DMS153 treated with DMSO at 0.1 percent for 48 hours (cell line): ENCODE data around the gene KLF15.

ENCODE experiments used
- DNase-seq: peaks from one replicate; lab custom pipeline; 2025; ENCODE audit not compliant: unreplicated experiment; lab: John Stamatoyannopoulos, UW

Gene KLF15

GRCh38 chr3:126307591-126308393 is 49.4 kb downstream of the KLF15 start:
- DNase-seq, result no peak

- no peak for DNase-seq
Measured at GRCh38 chr3:126306888-126307482, 50.2 kb downstream of the KLF15 start.

GRCh38 chr3:126306397-126306796 is 50.8 kb downstream of the KLF15 start:
- DNase-seq, result no peak

GRCh38 chr3:126305427-126305826 is 51.8 kb downstream of the KLF15 start:
- no peak for DNase-seq

- DNase-seq, result no peak
Measured at GRCh38 chr3:126304704-126305103, 52.5 kb downstream of the KLF15 start.

- no peak for DNase-seq
Measured at GRCh38 chr3:126304291-126304690, 52.9 kb downstream of the KLF15 start.

GRCh38 chr3:126303272-126303671 is 53.9 kb downstream of the KLF15 start:
- DNase-seq, result no peak

- DNase-seq, result no peak
Measured at GRCh38 chr3:126300761-126301481, 56.3 kb downstream of the KLF15 start.

- no peak for DNase-seq
Measured at GRCh38 chr3:126300001-126300760, 57.0 kb downstream of the KLF15 start.

- DNase-seq, result no peak
Measured at GRCh38 chr3:126295407-126295939, 61.7 kb downstream of the KLF15 start.

GRCh38 chr3:126294211-126294808 is 62.9 kb downstream of the KLF15 start:
- no peak for DNase-seq

GRCh38 chr3:126293370-126294082 is 63.7 kb downstream of the KLF15 start:
- DNase-seq, result no peak
